CD4-positive, alpha-beta T cell treated with Interleukin-12 subunit alpha and Interleukin-12 subunit beta, for 1 hour (primary cell): ENCODE data around the gene TADA2A.

ENCODE experiments used
- DNase-seq: peaks from one replicate; pipeline ENCODE4 v3.0.0-alpha.2; 2020

TADA2A gene

DNA sequence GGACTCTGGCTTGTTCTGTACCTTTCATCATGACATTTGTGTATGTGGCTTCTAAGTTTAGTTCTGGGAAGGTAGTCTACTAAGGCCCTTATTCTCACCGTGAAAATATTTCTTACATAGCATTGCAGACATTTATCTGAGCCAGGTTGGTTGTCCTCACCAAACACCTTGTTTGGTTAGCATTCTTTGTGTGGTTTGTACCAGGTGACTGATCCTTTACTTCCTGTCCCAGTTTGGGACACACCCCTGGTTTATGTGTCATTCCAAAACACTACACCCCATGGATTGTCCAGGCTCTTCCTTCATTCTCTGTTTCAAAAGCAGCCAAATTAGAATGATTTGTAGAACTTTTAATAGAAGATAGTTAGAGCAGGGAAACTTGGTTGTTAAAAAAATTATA, 59.8 kb downstream of the TADA2A start:
- no peak for DNase-seq

DNA sequence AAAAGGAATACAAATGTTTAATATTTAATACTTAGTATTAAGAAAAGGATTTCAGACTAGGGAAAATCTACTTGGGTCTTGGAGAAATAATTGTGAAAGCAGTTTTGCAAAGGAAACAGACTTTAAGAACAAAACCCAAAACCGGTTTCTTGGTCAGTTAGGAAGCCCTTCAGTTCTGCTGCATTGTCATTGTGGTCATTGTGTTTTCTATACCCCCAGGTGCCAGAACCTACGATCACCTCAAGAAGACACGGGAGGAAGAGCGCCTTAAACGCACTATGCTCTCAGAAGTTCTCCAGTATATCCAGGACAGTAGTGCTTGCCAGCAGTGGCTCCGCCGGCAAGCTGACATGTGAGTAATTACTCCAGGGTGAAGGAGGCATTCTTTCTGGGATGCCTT, 63.5 kb downstream of the TADA2A start:
- DNase-seq = no peak

DNA sequence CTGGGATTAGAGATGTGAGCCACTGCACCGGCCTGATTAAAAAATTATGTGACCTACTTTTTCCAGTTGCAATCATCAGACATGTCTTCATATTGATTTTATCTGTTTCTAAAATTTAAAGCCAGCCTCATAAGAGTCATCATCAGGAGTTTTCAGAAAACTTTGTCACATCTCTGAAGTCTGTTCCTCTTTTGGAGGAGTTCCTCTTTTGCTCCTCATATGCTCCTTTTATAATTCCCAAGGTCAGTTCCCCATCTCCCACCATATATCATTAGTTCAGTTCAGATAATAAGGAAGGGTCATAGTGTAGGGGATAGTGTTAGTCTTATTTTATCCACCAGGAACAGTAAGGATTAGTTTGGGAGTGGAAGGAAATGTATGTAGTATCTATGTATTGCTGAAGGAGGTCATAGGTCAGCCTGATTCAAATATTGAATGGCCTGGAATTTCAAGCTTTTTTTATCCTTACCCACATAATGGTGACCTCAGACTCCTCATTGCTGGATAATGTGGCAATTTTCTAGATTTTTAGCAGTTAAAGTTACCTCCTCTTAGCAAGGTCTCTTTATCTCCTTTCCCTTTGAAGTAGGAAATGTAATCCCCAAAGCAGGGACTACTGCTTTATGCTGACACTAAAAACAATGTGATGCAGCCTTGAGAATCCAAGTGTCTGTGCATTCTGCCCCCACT, 69.2 kb downstream of the TADA2A start:
- no peak for DNase-seq

DNA sequence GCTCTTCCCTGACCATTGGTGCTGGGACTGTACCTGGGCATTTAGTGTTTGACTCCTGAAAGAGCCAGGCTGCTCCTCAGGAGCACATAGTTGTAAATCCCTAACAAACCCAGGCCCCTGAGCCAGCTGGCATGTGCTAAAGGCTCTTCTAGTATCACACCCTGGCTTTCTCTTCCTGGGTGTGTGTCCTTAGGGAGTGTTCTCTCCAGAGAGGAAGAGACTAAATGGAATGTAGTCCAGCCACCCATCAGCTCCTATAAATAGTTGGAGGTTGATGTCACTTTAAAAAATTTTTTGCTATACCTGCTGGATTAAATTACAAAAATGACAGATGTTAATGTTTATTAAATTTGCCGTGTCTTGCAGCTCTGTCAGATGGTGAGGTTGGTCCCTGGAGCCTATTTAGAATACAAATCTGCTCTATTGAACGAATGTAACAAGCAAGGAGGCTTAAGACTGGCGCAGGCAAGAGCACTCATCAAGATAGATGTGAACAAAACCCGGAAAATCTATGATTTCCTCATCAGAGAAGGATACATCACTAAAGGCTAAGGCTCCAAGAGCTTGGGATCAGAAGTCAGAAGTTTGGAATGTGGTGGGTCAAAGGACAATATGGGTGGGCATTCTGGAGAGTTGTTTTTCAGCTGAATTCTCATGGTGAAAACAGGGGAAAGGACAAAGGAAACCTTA, 69.9 kb downstream of the TADA2A start:
- no peak for DNase-seq

DNA sequence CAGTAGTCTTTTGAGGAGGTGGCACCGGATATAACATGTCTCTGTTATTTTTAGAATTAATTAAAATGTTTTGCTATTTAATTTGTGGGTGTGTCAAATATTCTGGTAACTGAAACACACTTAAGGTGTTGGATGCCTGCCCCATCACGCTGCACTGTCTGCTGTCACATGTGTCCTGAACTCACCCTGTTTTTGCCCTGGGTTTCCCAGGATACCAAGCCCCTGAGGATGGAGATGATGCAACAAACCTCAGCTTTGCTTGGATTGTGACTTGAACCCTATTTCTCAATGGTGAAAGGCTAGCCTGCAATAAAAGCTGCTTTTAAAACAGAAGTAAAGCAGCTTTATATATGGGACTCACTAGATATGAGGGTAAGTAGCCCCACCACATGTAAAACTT, 71.5 kb downstream of the TADA2A start:
- no peak for DNase-seq

DNA sequence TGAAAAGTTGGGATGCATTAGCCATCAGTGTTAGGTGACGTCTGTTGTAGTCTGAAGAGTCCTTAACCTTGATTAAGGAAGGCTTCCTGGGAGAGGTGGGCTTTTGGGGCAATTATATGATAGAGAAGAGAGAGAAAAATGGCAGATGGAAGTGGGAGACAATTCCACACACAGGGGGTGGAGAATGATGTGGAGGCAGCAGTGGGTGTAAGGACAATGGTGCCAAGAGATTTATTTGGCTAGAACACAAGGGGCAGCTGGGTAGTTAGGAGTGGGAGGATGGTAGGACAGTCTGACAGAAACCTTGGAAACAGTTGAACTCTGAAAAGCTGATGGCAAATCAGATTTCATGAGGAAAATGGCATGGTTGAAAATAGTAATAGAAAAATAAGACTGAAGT, 72.3 kb downstream of the TADA2A start:
- no peak for DNase-seq

DNA sequence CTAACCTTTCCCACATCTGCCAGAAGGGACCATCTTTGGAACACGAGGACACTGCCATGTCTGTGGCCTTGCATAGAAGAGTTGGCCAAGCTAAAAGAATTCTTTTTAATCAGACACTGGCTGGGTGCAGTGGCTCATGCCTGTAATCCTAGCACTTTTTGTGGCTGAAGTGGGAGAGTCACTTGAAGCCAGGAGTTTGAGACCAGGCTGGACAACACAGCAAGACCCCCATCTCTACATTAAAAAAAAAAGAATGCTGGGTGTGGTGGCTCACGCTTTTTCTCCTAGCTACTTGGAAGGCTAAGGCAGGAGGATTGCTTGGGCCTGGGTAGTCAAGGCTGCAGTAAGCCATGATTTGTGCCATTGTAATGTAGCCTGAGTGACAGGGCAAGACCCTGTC, 73.7 kb downstream of the TADA2A start:
- no peak for DNase-seq

DNA sequence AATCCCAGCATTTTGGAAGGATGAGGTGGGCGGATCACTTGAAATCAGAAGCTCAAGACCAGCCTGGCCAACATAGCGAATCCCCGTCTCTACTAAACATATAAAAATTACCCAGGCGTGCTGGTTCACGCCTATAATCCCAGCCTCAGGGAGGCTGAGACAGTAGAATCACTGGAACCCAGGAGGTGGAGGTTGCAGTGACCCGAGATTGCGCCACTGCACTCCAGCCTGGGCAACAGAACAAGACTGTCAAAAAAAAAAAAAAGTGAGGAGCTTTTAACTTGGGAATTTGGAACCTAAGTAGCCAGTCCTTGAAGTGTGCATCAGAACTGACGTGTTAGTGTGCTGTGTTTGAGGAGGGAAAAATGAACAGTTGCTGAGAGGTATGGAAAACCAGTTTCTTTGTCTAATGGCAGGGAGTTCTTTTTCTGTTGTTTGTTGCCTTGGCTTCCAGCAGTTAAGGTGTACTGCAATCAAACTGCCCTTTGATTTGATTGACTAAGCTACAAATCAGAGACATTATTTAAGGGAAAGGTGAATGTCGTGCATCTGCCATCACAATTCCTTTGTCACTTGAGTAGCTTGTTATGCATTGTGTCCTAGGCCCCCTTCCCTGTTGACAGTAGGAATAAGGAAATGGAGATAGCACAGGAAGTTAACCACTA, 74.4 kb downstream of the TADA2A start:
- DNase-seq = no peak

DNA sequence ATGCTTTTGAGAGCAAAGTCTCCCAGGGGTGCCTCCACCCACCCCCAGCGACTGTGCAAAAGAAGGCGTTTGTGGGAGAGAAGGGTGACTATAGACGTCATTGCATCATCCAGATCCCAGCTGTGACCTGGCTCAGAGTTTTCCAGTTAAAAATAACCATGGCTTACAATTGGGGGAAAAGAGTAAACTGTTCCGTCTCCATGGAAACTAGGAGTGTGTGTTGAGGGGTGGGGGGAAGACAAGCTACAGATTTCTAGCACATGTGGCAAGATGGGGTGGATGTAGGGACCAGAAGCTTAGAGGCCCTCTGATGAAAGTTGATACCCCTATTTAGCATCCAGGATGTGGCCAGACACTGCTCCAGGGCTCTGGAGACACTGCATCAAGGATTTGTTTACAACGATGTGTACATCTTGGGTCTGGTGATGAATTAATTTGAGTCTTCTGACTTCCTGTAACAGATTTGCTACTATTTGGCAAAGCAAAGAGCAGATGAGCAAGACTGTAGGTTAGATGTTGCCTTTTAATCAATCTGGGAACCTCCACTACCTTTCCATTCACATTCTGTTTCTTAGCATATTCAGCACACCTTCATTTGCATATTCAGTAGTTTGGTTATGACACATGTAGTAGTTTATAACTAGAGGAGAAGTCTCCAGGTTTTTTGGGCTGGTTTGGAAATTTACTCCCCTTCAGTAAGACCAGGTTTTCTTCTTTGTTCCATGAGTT, 76.8 kb downstream of the TADA2A start:
- DNase-seq = no peak

DNA sequence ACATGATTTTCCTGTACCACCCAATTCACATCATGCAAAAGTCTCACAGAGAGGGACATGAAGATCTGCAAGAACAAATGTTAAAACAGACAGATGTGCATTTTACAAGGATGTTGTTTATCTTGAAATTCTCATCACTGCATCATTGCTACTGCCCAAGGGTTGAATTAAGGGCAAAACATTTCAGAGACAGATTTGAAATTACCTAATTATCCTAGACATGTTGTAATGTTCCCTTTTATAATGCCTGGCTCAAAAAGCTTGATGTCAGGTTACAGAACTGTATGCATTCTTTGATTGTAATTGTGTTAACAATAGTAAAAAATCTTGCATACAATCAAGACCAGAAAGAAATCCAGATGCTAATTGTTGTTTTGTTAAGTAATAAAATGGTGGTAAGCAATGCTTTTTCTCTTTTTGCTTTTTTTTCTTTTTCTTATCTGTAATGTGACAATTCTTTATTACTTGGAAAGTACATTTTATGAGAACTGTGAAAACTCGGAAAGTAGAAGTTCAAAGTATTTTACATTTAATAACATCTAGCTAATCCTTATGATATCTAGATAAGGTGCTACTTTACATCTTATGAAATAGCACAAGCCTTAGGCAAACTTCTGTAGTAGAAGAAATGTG, 79.4 kb downstream of the TADA2A start:
- no peak for DNase-seq

DNA sequence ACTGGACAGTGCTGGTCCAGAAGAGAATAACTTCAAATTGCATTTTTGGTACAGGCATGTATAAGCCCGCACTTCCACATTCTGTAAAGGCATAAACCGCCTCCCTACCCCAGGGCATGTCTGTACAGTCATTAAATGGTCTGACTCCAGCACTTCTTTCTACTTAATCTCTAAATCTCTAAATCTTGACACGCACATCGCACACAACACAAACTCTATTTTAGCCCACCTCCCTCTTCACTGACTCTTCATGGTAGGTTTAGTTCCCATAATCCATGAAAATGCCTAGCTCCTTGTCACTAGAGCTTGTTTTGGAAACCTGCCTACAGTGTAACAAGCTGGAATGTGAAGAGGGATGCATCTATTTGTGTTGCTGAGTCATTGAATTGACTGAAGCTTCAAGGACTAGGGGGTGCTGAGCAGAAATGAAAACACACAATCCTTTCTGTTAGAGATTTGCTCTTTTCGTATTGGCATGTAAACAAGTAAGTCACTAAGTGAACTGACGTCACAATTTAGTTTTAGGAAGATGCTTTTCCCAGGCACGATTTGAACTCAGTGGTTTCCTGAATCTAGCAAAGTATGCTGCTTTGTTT, 81.4 kb downstream of the TADA2A start:
- DNase-seq = no peak

DNA sequence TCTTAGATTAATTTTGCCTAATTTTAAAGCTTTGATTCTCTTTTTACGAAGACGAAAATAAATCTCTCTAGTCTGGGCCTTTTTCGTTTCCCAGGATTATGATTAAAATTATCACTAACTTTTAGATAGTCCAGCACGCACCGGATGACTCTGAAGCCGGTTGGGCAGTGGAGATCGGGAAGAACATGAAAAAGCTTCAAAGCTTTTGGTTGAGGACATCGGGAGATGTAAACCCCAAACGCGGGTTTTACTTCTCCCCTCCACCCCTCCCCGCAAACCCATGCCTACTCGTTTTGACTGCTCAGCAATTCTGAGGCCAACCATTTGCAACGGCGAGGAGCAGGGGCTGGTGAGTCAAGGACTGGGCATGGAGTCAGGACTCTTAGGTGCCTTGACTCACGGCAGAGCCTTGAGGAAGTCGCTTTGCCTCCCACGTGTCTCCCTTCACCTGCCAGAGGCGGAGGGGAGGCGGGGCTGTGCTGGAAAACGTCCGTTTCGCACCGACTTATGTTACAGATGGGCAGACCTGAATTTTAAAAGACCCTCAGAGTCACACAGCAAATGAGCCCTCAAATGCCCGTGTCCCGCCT, 82.0 kb downstream of the TADA2A start:
- peak; percentile 52 for DNase-seq

DNA sequence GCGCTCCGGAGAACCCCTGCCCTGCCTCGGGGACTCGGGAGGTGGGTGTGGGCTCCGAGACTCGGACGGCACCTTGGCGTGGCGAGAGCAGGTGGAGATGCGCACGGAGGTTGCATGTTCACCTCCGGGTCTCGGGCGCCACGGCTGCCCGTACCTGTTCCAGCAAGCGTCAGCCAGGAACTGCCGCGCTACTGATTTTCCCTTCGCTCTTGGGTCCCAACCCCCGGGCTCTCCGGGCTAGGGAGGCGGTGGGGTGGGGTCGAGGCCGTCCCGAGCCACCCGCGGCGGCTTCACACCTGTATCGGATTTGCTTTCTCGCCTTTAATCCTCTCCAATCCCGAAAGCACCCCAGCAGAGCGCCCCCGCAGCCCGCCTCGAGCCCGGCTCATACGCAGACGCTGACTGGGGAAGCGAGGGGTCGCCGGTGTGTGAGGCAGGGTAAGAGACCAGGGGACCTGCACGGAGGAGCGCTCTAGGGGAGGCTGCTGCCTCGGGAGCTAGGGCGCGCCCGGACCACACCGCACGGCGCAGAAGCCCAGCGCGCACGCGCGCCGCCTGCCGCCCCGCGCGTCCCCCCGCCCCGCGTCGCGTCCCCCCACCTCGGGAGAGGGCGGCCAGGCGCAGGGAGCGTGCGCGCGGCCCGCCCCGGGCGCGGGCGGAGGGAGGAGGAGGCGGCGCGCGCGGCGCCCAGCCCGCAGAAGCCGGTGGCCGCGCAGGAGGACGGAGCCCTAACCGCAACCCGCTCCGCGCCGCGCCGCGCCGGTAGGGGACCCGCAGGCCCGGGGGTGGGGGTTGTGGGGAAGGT, 82.7 kb downstream of the TADA2A start, which contains the start of gene DUSP14:
DUSP14 (plus strand) TSS at position 695 of the 805 bp plus-strand sequence. CDS start 22,382 bp downstream, outside the sequence.
- peak; percentile 87 for DNase-seq

DNA sequence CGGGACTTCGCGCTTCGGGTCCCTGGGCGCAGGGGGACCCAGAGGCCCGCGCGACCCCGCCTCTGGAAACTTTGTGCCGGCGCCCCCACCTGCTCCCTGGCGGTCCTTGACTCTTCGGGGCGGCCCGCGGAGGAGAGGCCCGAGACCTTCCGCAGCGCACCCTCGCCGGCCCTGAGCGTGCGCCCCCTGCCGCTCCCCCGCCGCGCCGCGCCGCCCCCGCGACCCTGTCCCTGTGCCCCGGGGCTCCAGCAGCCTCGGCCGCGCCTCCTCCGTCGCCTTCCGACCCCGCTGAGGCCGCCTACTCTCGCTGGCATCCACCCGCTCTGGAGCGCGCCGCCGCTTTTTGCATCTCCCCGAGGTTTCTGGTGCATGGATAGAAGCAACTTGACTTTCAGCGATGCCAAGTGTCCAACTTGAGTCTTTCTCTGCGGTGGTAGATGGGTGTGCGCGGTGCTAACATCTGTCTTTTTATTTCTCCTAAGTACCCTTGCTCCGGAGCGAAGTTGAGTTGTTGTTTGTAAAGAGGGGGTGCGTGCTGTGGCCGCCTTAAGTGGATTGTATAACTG, 83.4 kb downstream of the TADA2A start:
- peak; percentile 75 for DNase-seq

DNA sequence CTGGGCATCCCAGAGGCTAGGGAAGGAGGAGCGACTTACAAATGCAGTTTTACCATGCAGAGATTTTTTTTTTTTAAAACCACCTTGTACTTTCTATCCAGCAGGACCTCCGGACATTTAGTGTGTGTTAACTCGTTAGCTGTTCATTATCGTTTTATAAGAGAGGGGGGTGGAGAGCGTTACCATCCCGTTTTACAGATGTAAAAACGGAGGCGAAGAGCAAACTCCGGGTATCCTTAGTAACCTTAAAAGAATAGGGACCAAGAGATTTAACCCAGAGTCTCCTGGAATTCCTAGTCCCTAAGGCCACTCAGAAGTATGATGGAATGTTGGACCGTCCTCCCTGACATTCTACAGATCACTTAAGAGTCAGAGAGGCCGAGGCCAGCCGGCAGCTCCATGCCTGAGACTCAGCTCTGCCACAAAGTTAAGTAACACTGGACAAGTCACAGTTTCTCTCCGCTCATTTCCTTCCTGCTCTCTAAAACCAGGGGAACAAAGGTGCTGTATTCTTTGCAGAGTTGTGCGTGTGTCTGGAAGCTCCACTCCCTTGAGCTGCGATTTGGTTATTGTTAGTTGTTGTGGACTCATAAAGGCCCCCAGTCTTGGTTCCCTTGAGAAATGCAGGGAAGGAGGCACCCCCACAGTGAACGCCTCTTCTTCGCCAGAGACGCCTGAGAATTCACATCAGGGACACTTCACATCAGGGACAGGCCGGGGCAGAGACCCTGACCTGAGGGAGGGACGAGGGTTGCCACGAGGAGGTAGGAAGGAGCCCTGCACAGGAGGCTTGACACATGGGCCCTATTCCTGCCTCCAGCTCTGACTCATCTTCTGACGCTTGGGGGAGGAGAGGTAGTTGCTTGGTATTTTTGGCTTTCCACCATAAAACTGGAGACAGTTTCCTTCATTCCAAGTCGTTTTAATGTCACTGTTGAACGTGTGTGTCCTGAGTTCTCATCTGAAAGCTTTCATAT, 84.2 kb downstream of the TADA2A start:
- DNase-seq = no peak

DNA sequence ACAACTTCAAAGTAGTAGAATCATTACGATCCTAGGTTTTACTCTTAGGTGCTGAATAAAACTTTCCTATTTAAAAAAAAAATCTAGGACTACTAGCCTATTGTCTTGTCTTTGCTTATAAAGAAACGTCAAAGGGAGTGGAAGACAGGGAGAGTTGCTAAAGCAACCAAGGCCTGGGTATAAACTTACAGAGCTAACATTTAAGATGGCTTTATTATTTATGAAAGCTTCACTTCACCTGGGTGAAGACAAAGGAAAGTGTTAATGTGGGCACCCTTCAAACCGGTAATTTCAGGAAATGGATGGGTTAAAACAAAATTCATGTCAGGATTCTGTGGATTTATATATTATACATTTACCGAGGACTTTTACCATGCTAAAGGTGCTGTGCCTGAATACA, 85.5 kb downstream of the TADA2A start:
- no peak for DNase-seq

DNA sequence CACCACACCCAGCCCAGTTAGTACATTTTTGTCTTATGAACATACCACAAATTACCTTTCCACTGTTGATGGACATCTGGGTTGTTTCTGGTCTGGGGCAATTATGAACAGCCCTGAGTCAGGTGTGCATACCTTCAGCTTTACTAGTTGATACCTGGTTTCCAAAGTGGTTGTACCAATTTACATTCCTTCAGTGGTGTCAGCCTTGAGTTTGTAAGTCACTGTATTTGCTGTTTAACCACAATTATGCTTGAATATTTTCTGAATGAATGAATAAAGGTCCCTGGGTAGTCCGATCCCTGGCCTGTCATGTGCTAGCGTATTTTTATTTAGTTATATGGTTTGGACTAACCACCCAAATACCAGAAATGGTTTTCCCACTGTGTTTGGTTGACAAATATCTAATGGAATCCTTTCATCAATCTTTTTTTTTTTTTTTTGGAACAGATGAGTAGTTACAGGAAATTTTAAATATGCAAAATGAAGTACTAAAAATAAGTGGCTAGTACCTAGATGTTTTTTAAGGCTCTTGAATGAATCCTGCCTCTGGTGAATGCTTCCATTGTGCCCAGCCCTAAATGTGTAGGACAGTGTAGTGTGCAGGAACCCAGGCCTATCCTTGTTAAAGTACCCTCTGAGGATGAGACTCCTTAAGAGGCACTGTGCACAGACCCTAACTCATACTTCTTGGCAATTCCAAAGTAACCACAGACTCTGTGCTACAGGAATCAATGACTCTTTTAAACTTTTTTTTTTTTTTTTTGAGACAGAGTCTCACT, 86.8 kb downstream of the TADA2A start:
- no peak for DNase-seq

DNA sequence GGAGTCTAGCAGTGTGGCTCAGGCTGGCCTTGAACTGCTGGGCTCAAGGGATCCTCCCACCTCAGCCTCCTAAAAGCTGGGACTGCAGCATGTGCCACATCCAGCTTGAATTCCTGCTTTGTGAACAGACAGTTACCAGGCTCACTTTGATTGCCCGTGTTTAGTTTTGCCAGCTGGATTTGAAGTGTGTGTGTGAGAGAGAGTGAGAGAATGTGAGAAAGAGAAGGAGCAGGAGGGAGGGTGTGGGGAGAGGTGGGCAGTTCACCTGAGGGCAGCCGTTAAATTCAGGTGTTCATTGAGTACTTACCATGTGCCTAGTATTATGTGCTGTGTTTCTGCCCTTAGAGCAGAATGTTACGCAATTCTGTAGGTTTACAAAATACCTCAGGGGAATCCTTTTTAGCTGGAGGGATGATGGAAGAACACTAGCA, 87.7 kb downstream of the TADA2A start:
- DNase-seq = no peak

DNA sequence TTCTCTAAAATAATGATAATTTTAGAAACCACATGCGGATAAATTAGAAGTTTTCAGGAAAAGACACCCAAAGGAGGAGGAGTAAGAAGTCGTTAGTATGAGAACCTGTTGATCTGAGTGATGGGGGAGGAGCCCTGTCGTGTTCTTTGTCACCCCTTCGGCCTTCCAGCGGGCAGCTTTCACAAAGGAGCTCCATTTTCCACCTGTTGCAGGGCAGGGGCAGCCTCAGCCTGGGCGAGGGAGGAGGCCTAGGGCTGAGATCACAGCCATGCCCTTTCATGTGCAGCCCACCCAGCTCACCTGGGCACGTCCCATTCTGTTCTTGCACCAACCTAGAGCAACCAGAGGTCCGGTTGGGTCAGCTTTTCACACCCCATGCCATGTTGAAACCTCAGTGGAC, 88.3 kb downstream of the TADA2A start:
- DNase-seq = no peak
